Liver (tissue), 9 donors: ENCODE measurements around the gene SCD5. TPM values are rescaled to one million over a fixed set of nuclear protein-coding genes. Genes with fewer than 3 reads are reported as not detected.

ENCODE experiments used
- DNase-seq: peaks from one replicate; pipeline ENCODE4 v3.0.0-alpha.2; 2017; ENCODE audit warnings: low spot score
- H3K27ac ChIP-seq, 2 donors: one replicate each; pipeline ENCODE4 v1.7.0; 2013; ENCODE audit warnings: inconsistent platforms in 2 of 2, low read length in 2 of 2, control low read depth in 1 of 2, low read depth in 1 of 2, mild to moderate bottlenecking in 1 of 2
- H3K27me3 ChIP-seq, 4 donors: one replicate each; pipeline versions ENCODE4 v1.6.1 to v1.7.0; 2013; ENCODE audit warnings: low read length in 3 of 4, inconsistent platforms in 1 of 4, mild to moderate bottlenecking in 1 of 4, moderate library complexity in 1 of 4; ENCODE audit not compliant: control insufficient read depth in 4 of 4, insufficient read depth in 4 of 4
- H3K36me3 ChIP-seq, 4 donors: one replicate each; pipeline versions ENCODE4 v1.6.1 to v1.7.0; 2013; ENCODE audit warnings: low read length in 3 of 4, mild to moderate bottlenecking in 3 of 4, low read depth in 1 of 4, moderate library complexity in 1 of 4; ENCODE audit not compliant: control insufficient read depth in 4 of 4, insufficient read depth in 3 of 4
- H3K4me1 ChIP-seq, 4 donors: one replicate each; pipeline versions ENCODE4 v1.6.1 to v1.7.0; 2013; ENCODE audit warnings: low read length in 3 of 4, mild to moderate bottlenecking in 3 of 4, moderate library complexity in 1 of 4; ENCODE audit not compliant: control insufficient read depth in 4 of 4, insufficient read depth in 4 of 4
- H3K4me3 ChIP-seq, 3 donors: one replicate each; pipeline versions ENCODE4 v1.6.1 to v1.7.0; 2013; ENCODE audit warnings: low read length in 3 of 3, control low read depth in 1 of 3, low read depth in 1 of 3, mild to moderate bottlenecking in 1 of 3
- H3K9ac ChIP-seq, 2 donors: one replicate each; pipeline ENCODE4 v1.7.0; 2013; ENCODE audit warnings: low read length in 2 of 2, mild to moderate bottlenecking in 2 of 2, moderate library complexity in 2 of 2, control low read depth in 1 of 2, low read depth in 1 of 2
- H3K9me3 ChIP-seq, 4 donors: one replicate each; pipeline versions ENCODE4 v1.6.1 to v1.7.0; 2013; ENCODE audit warnings: low read length in 3 of 4; ENCODE audit not compliant: control insufficient read depth in 4 of 4
- CTCF ChIP-seq: fragments of 150-350 bp; IDR thresholded peaks from 2 replicates; pipeline ENCODE4 v1.5.1; 2017; ENCODE audit warnings: improper control_type of control experiment, low read depth, low read length; ENCODE audit not compliant: missing input control
- FOXA1 ChIP-seq: IDR thresholded peaks from 2 replicates; pipeline ENCODE4 v1.6.1; 2016; ENCODE audit warnings: antibody characterized with exemption
- FOXA2 ChIP-seq: IDR thresholded peaks from 2 replicates; pipeline ENCODE4 v1.6.1; 2016; ENCODE audit warnings: antibody characterized with exemption
- HNF4A ChIP-seq, 2 donors: conservative IDR thresholded peaks; 2 replicates each; pipeline ENCODE4 v1.6.1; 2016; ENCODE audit warnings: antibody characterized with exemption in 2 of 2, mild to moderate bottlenecking in 2 of 2
- HNF4G ChIP-seq: IDR thresholded peaks from 2 replicates; pipeline ENCODE4 v1.6.1; 2016; ENCODE audit warnings: antibody characterized with exemption
- JUND ChIP-seq, 2 donors: IDR thresholded peaks; 2 replicates each; pipeline ENCODE4 v1.6.1; 2016; ENCODE audit warnings: antibody characterized with exemption in 2 of 2
- MAX ChIP-seq: IDR thresholded peaks from 2 replicates; pipeline ENCODE4 v1.6.1; 2016; ENCODE audit warnings: antibody characterized with exemption
- NR2F2 ChIP-seq: IDR thresholded peaks from 2 replicates; pipeline ENCODE4 v1.6.1; 2016; ENCODE audit warnings: antibody characterized with exemption
- RAD21 ChIP-seq, 2 donors: IDR thresholded peaks; 2 replicates each; pipeline ENCODE4 v1.6.1; 2016; ENCODE audit warnings: antibody characterized with exemption in 2 of 2, mild to moderate bottlenecking in 2 of 2
- REST ChIP-seq: IDR thresholded peaks from 2 replicates; pipeline ENCODE4 v1.6.1; 2016; ENCODE audit warnings: antibody characterized with exemption, mild to moderate bottlenecking
- RXRA ChIP-seq, 2 donors: IDR thresholded peaks; 2 replicates each; pipeline ENCODE4 v1.6.1; 2017 to 2018; ENCODE audit warnings: antibody characterized with exemption in 2 of 2, mild to moderate bottlenecking in 1 of 2
- SP1 ChIP-seq: IDR thresholded peaks from 2 replicates; pipeline ENCODE4 v1.6.1; 2018; ENCODE audit warnings: antibody characterized with exemption, mild to moderate bottlenecking
- TAF1 ChIP-seq: conservative IDR thresholded peaks from 2 replicates; pipeline ENCODE4 v1.6.1; 2016; ENCODE audit warnings: antibody characterized with exemption, mild to moderate bottlenecking
- YY1 ChIP-seq: IDR thresholded peaks from 2 replicates; pipeline ENCODE4 v1.6.1; 2016; ENCODE audit warnings: antibody characterized with exemption, mild to moderate bottlenecking
- ZBTB33 ChIP-seq: IDR thresholded peaks from 2 replicates; pipeline ENCODE4 v1.6.1; 2016; ENCODE audit warnings: antibody characterized with exemption
- WGBS: extraction: QIAGEN DNeasy Blood & Tissue Kit; methylation state at CpG from one replicate; pipeline ENCODE4 v1.1.7; 2013; 5-methylcytosine and 5-hydroxymethylcytosine counted together
- polyA plus RNA-seq, 2 donors: library from polyadenylated mRNA; stranded (reverse) in 1 of 2; unstranded in 1 of 2; fragments of 200-250 nt in 1 of 2; fragments of >200 nt in 1 of 2; fragmentation: Nextera tagmentation in 1 of 2; extraction: Ambion mirVana in 1 of 2; gene quantifications; one replicate each; pipeline versions ENCODE4 v1.2.1 to v1.2.3, GENCODE V29; 2013 to 2015
- total RNA-seq, 2 donors: library from RNA; depleted of rRNA; stranded (reverse); fragments of >200 nt; gene quantifications; one replicate each; pipeline ENCODE4 v1.2.3, GENCODE V29; 2014
- donor health status: healthy.
- donor health status: healthy.
- donor health status: healthy.
- donor health status: healthy.
- donor health status: healthy.

SCD5 gene
- total and polyA plus RNA-seq, 4 donors, result 0.14 to 1.9 (median 0.57) TPM

- no peak overlapping the region for H3K27ac ChIP-seq
- TF ChIP-seq FOXA1, result no peak
- TF ChIP-seq CTCF, result no peak
- no peak for TF ChIP-seq RXRA (IDR thresholded peaks at IDR 0.05)
- TF ChIP-seq JUND (IDR thresholded peaks at IDR 0.05), result no peak
- TF ChIP-seq YY1, result no peak
- no peak for TF ChIP-seq TAF1
- no peak for TF ChIP-seq NR2F2
- no peak for DNase-seq
- no peak overlapping the region for H3K4me3 ChIP-seq
- WGBS, result 75% methylated on average over 7 of the region's 7 CpGs
- H3K4me1 ChIP-seq, result no peaks in the 10 kb centered on the region
- H3K9me3 ChIP-seq, result no peaks in the 10 kb centered on the region
- no peaks in the 10 kb centered on the region for H3K36me3 ChIP-seq
- no peak overlapping the region for H3K9ac ChIP-seq
- H3K27me3 ChIP-seq, result no peaks in the 10 kb centered on the region
Measured at GRCh38 chr4:82789025-82789776, 9.4 kb downstream of the SCD5 start.

- 88% methylated on average over 4 of the region's 4 CpGs for WGBS
- H3K27ac ChIP-seq, result no peak overlapping the region
Measured at GRCh38 chr4:82787342-82787741, 11.3 kb downstream of the SCD5 start.

More at GRCh38 chr4:82787342-82787741, 11.3 kb downstream of the SCD5 start:
- H3K27me3 ChIP-seq, result no peaks in the 10 kb centered on the region
- TF ChIP-seq CTCF (no peak), ZBTB33 (no peak), RAD21 (IDR thresholded peaks at IDR 0.05) (no peak), YY1 (no peak), REST (no peak), HNF4A (conservative IDR thresholded peaks at IDR 0.05) (no peak), HNF4G (no peak), FOXA1 (no peak), RXRA (IDR thresholded peaks at IDR 0.05) (no peak), FOXA2 (no peak), SP1 (no peak), MAX (no peak)
- no peaks in the 10 kb centered on the region for H3K4me1 ChIP-seq
- H3K36me3 ChIP-seq, result no peaks in the 10 kb centered on the region
- no peak for DNase-seq
- H3K4me3 ChIP-seq, result no peak overlapping the region
- H3K9me3 ChIP-seq, result no peaks in the 10 kb centered on the region
- no peak overlapping the region for H3K9ac ChIP-seq
